Measurements from ENCODE around the gene SOCS2. TPM values are rescaled to one million over a fixed set of nuclear protein-coding genes. Genes with fewer than 3 reads are reported as not detected.

The SOCS2 gene
- total RNA-seq, 1 donor from 2014 or later, result 20.0 TPM

DNA sequence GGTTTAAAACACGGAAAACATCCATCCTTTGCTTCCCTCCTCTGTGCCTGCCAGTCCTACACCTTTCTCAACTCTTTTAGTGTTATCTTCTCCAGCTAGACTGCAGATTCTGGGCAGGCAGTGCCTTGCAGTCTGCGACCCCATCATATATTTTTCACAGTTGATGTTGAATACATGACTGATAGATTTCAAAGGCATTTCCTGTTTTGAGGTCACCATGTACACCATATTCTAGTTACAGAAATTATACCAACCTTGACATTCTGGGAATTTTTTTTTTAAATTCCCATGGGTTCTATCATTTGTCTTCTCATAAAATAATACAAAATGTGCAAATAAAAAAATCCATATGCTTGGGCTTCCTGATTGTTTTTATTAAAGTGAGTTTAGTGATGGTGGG, 16.6 kb downstream of the SOCS2 start:
- ATAC-seq (no peak), DNase-seq (no peak)
- Histone ChIP-seq H3K4me3 (no peak overlapping the region), H3K36me3 (no peaks in the 10 kb centered on the region), H3K27ac (no peak overlapping the region), H3K9me3 (no peaks in the 10 kb centered on the region), H3K27me3 (ENCODE audit: low read depth) (no peaks in the 10 kb centered on the region), H3K4me1 (peaks cover 23% of the 10 kb centered on the region)
- TF ChIP-seq CTCF (IDR thresholded peaks at IDR 0.05), result no peak
- intact Hi-C loops (cut with DNase I), result no loop called here

DNA sequence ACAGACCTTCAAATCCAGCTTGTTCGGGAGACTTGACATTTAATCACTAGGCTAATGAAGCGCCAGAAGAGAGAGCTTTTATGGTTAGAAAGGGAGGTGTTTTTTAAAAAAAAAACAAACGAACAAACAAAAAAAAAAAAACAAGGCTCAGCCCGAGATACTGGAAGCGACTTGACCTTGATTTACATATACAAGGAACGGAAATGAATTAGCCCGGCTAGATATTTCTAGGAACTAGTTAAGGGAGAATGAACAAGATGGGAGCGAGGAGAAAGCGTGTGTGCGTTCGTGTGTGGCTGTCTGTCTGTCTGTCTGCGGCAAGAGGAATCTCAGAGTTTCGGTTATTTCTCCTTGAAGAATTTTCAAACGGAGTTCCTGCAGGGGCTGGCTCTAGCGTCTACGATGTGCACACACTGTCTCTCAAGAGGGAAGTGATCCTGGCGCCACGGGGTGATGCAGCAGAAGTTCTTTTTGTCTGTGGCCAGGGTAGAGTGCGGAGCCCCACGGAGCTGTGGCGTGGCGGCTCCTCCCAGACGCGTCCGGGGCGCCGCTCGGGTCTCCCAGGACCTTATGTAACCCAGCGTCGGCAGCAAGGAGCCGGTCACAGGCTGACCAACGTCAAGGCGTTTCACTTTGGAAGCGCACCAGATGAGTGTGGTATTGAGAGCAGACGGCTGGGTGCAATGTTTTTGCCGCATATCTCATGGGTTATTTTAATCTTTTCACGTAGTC, 18.8 kb downstream of the SOCS2 start:
- Histone ChIP-seq H3K4me1 (peaks cover 23% of the 10 kb centered on the region), H3K27me3 (ENCODE audit: low read depth) (no peaks in the 10 kb centered on the region), H3K36me3 (no peaks in the 10 kb centered on the region), H3K27ac (peak overlapping the region; percentile 78), H3K9me3 (no peaks in the 10 kb centered on the region), H3K4me3 (peak overlapping the region; percentile 58)
- ATAC-seq (peak; percentile 95), DNase-seq (peak; percentile 88)
- intact Hi-C loops (cut with DNase I), result no loop called here
- no peak for TF ChIP-seq CTCF (IDR thresholded peaks at IDR 0.05)

- H3K4me3 ChIP-seq, result no peak overlapping the region
Measured at GRCh38 chr12:93592641-93593406, 20.3 kb downstream of the SOCS2 start.

GRCh38 chr12:93593843-93594242, 21.4 kb downstream of the SOCS2 start:
- Histone ChIP-seq H3K27me3 (ENCODE audit: low read depth) (no peaks in the 10 kb centered on the region), H3K4me3 (peak overlapping the region; percentile 27), H3K36me3 (no peaks in the 10 kb centered on the region), H3K27ac (peak overlapping the region; percentile 78), H3K4me1 (peaks cover 28% of the 10 kb centered on the region), H3K9me3 (no peaks in the 10 kb centered on the region)
- DNase-seq (no peak), ATAC-seq (no peak)
- intact Hi-C loops (cut with DNase I), result no loop called here
- no peak for TF ChIP-seq CTCF (IDR thresholded peaks at IDR 0.05)

More at GRCh38 chr12:93592641-93593406, 20.3 kb downstream of the SOCS2 start:
- Histone ChIP-seq H3K36me3 (no peaks in the 10 kb centered on the region), H3K27ac (peak overlapping the region; percentile 78), H3K9me3 (no peaks in the 10 kb centered on the region), H3K4me1 (peaks cover 28% of the 10 kb centered on the region), H3K27me3 (ENCODE audit: low read depth) (no peaks in the 10 kb centered on the region)
- DNase-seq (no peak), ATAC-seq (no peak)
- intact Hi-C loops (cut with DNase I), result no loop called here
- TF ChIP-seq CTCF (IDR thresholded peaks at IDR 0.05), result no peak

DNA sequence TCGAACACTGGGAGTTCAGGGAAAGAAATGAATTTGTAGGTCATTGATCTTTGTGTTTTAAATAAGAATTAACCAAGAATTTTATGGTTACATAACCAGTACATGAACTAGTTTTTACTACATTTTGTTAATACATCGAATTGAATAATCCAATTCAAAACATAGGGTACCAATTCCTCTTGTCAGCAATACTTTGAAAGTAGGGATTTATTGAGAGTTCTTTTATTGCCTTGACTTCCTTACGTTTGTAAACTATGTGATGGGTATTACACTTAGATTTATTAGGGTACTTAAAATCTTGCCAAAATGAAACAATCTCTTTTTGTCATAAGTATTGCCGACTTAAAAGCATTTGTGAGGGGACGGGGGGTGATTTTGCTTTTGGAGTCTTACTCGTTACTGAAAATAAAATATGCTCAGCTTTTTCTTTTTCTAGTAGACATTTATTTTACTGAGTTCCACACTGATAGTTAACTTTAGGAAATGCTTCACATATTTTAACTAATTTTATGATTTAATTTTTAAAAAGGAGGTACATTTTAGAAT, 22.4 kb downstream of the SOCS2 start:
- no peak for ATAC-seq
- no peak for DNase-seq
- intact Hi-C loops (cut with DNase I), result no loop called here
- peak overlapping the region; percentile 78 for H3K27ac ChIP-seq
- peaks cover 28% of the 10 kb centered on the region for H3K4me1 ChIP-seq
- H3K27me3 ChIP-seq (ENCODE audit: low read depth), result no peaks in the 10 kb centered on the region
- no peaks in the 10 kb centered on the region for H3K36me3 ChIP-seq
- peak overlapping the region; percentile 27 for H3K4me3 ChIP-seq
- TF ChIP-seq CTCF (IDR thresholded peaks at IDR 0.05), result no peak
- no peaks in the 10 kb centered on the region for H3K9me3 ChIP-seq

Measured in lower lobe of right lung (tissue), 2 donors.